GM19467 (cell line): ENCODE results near the gene HS6ST2.
"Not testable (repeated sequence)": the region's sequence is repeated elsewhere in the genome, so short reads cannot be mapped to it uniquely, and the experiment has no call there.

Experiments used
- ATAC-seq: cut with Tn5 transposase; IDR thresholded peaks from one replicate; pipeline ENCODE4 v1.9.1; 2021; ENCODE audit warnings: mild to moderate bottlenecking, moderate library complexity; ENCODE audit not compliant: unreplicated experiment

HS6ST2 gene

DNA sequence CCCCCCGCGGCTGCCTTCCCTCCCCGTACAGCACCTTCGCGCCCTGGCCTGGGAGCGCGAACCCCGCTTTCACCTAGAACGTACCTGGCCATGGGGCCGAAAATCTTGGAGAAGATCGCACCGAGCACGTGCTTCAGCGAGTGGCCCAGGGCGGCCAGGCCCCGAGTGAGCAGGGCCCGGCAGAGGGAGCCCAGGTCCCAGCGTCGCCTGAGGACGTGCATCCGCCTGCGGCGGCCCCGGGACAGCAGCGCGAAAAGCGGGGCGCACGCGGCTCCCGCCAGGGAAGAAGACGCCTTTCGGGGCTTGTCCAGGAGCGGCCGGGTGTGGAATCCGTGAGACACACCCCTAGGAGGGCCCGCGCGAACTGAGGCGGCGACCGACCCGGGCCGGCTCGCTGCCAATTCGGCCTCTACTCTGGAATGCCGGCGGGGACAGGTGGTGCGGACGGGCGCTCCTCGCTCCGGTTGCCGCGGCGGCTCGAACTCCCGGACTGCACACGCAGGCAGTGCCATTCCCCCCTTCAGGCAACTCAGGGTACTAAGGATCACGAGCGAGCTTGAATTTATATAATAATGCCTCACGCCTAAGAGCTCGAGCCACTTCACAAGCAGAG is at the start of gene HS6ST2:
HS6ST2 (minus strand) TSS at position 539 of the 613 bp plus-strand sequence.
- ATAC-seq: no peak

DNA sequence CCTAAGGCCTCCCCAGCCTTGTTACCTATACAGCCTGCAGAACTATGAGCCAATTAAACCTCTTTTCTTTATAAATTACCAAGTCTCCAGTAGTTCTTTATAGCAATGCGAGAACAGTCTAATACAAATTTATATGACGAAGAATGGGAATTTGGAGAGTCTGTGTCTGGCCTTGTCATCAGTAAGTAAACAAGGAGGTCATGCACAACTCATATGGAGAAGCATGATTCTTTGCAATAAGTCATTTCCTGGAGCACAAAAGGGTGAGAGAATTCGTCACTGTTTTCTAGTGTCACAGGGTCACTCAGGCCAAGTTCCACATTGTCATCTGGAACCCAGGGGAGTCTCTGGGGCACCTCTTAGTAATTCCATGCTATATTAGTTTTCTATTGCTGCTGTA is 49.0 kb upstream of the HS6ST2 start:
- ATAC-seq: no peak

DNA sequence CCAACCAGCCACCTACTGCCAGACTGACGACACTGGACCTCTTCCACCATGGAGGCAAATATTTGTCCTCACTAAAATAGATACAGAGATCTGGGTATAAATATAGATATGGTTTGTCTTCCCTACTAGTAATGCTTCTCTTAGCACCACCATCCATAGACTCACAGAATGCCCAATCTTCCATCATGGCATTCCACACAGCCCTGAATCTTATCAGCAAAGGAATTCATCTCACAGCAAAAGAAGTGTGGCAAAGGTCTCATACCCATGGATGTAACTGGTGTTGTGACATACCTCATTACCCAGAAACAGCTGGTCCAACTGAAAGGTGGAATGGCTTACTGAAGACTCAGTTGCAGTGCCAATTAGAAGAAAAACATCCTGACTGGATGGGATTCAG is 47.2 kb upstream of the HS6ST2 start:
- ATAC-seq: no peak

DNA sequence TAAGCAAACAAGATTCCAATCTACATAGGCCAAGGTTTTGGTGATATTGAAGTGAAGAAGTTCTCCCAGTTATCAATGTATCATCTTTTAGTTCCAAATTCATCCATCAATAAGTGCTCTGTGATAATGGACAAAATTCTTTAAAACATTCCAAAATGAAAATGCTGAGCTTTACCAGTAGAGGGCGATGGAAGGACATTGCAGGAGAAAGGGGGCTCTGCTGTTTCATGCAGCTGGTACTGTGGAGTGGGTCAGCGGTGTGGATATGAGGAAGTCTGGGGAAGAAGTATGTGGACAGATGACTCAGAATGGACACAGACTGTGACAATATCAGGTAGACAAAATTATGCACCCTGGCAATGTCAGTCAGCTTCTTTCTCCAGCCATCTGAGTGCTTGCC is 46.6 kb upstream of the HS6ST2 start:
- ATAC-seq: no peak

GRCh38 chrX:132999209-132999608 is 40.8 kb upstream of the HS6ST2 start:
- ATAC-seq: no peak

- ATAC-seq: no peak
Observed at GRCh38 chrX:132990835-132991234, 32.4 kb upstream of the HS6ST2 start.

GRCh38 chrX:132986556-132986955 is 28.1 kb upstream of the HS6ST2 start:
- ATAC-seq: no peak

DNA sequence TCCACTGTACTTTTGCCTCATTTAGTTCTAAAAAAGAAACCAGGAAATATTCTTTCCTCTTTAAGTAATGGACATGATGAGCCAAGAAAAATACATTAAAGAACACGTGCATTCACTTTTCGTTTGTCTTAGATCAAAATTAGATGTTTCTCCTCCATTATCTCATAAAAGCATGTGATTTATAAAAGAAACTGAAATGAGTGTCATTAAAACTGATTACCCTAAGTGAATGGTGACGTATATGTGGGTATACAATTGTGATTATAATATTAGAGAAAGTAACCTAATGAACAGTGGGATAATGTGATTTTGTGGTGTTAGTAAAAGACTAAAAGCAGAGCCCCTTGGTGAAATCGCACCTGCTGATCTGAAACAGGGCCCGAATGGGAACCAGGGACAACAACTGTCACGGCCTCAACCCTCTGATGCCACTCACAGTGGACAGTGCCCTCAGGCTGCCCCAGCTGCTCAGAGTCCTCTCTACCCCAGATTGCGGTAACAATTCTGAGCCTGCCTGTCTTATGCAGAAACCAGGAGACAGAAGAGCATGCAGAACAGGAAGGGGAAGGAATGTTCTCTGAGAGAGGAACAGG is 25.7 kb upstream of the HS6ST2 start:
- no peak for ATAC-seq

DNA sequence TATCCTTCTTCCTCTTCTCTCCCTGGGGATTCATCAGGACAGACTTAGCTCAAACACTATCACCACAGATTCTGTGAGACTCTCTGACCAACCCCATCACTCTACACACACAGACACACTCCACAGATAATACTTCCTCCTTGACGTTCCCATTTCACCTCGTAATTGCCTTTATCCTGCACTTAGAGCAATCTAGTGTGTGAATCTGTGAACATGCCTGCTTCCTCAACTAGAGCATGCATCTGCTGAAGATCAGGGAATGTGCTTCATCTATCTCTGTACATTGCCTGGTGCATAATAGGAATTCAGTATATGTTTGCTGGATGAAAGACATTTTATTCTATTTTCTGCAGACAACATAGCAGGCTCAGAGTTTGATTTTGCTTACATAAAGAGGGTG is 25.1 kb upstream of the HS6ST2 start:
- ATAC-seq: no peak

GRCh38 chrX:132980035-132980434 is 21.6 kb upstream of the HS6ST2 start:
- not testable (repeated sequence) for ATAC-seq

GRCh38 chrX:132968296-132968949 is 10.0 kb upstream of the HS6ST2 start:
- ATAC-seq: no peak

DNA sequence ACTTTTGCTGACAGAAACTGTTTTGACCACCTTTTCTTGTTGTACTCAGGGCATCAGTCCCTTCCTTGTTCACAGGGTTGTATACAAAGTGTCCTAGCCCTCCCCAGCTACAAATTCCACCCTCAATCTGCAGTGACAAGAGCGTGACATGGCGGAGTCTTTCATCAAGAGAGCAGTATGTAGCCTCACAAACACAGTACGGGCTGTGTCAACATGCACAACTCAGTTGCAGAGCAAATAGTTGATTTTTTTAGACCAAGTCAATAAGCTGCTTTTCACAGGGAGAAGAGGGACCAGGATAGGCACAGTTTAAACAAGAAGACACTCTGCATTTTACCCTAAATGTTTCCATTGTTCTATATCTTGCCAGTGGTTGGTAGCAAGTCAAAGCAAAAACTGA is 8.6 kb upstream of the HS6ST2 start:
- no peak for ATAC-seq

DNA sequence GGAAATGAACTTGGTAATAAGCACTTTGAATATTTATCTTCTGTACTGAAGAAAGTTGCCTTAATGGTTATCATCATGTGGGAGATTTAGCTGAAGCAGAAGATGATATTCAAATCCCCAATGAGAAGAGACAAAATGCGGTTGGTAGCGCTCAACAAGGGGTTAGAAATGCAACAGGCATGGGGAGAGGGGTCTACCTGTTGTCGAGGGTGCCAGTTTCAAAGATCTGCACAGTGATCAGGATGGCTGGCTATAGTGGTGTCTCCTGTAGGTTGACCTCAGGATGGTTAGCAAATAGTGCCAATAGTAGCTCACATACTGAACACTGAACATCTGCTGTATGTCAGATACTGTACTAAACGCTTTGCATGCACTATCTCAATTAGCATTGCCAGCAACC is 7.0 kb upstream of the HS6ST2 start:
- ATAC-seq: no peak

DNA sequence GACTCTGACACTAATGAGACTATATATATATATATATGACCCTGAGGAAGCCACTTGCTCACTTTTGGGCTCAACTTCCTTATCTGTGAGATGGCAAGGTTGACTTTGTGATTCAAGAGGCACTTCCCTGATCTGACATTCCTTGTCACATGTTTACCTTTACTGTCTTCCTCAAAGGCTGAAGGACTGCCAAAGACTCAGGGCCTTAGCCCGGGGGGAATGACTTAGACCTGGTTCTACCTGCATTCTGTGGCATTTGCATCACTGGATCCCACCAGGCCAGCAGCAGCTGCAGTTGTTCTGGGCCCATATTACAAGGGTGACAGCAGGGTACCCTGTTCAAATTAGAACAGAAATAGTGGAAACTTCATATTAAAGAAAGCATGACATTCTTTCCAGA is 3.1 kb upstream of the HS6ST2 start:
- no peak for ATAC-seq

DNA sequence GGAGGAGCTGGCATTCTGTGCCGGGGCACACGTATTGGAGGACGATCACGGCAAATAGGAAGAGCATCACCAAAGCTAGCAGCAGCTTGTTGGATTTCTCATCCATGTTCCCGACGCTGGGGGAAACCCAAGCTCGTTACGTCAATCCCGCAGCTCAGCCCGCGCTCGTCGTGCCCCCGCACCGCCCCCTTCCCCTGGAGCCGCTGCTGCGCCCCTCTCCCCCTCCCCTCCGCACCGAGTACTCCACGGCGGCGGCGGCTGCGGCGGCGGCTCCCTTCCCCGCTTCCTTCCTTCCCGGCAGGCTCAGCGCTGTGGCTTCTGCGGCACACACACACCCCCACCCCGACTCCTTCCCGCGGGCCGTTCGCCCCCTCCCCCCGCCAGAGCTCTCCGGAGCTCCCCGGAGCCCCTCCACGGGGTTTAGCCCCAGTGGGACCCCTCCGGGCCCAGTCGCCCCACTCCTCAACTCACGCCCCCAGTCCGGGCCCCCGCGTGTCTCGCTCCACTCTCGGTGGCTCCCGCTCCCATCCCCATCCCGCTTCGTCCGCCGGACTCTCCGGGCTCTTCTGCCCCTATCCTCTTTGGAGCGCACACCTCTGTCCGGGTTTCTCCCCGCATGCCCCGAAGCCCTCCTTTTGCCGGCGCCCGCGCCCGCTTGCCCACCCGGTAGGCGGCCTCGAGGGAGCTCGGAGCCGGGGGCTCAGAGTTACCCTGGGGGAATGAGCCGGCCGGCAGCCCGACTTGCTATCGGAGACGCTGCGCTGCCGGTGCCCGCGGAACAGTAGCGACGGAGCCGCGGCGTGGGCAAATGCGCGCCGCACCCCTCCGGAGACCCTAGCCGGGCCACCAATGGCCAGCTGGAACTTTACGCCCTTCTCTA is 978 bp downstream of the HS6ST2 start:
- ATAC-seq: no peak

GRCh38 chrX:132956421-132957210 is 1.8 kb downstream of the HS6ST2 start:
- ATAC-seq: no peak

DNA sequence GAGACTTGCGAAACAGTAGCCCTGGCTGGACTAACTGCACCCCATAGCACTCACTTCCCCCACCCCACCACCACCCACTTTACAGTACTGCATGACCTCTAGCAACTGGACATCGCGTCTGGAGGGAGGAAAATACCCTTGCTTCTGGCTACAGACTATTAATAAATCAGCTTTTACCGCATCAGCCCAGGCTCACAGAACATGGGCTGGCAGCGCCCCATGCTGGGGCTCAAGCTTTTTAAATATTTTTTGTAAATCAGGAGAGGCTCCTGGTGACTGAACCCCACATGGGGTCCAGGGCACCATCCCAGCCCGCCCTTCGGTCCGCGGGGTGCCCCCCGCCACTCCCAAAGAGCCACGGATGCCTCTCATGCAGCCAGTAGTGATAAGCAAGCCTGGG is 2.7 kb downstream of the HS6ST2 start:
- ATAC-seq: no peak

GRCh38 chrX:132954323-132954722 is 4.1 kb downstream of the HS6ST2 start:
- no peak for ATAC-seq

DNA sequence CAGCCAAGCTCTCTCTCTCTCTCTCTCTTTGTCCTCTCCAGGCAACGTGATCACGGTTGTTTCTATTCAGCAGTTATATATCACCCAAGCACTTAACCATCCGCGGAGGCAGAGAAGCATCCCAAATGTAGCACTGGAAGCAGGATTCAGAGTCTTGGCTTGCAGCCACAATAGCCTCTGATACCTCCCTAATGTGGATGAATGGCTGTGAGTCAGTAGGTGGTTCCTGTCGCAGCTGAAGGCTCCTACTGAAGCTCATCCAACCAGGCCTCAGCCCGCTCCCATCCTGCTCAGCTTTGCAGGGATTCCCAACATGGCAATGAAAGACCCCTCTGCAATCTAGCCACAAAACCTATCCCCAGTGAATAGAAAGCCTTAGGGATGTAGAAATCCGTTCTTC is 5.1 kb downstream of the HS6ST2 start:
- ATAC-seq: no peak

- ATAC-seq: no peak
Observed at GRCh38 chrX:132948648-132949260, 9.7 kb downstream of the HS6ST2 start.
